NCI-H128 (cell line): ENCODE results near the gene KLK4.

Source experiments
- DNase-seq: peaks from one replicate; lab custom pipeline; 2025; ENCODE audit not compliant: unreplicated experiment; lab: John Stamatoyannopoulos, UW

KLK4 gene

GRCh38 chr19:50911206-50912101 is at the start of gene KLK4:
KLK4 (minus strand) TSS chr19:50911395; CDS start chr19:50910738, 657 bp downstream.
- no peak for DNase-seq

GRCh38 chr19:50959731-50960500 is 48.7 kb upstream of the KLK4 start:
- no peak for DNase-seq

- no peak for DNase-seq
Measured at GRCh38 chr19:50957587-50957986, 46.4 kb upstream of the KLK4 start.

- no peak for DNase-seq
Measured at GRCh38 chr19:50952910-50953309, 41.7 kb upstream of the KLK4 start, which contains the start of gene KLK5. KLK5 (minus strand) TSS chr19:50953038; CDS start chr19:50952657, 381 bp downstream.

GRCh38 chr19:50949861-50950260 is 38.7 kb upstream of the KLK4 start:
- no peak for DNase-seq

GRCh38 chr19:50947123-50947522 is 35.9 kb upstream of the KLK4 start:
- DNase-seq: no peak

- DNase-seq: no peak
Measured at GRCh38 chr19:50944795-50945194, 33.6 kb upstream of the KLK4 start.

- no peak for DNase-seq
Measured at GRCh38 chr19:50943074-50943828, 32.1 kb upstream of the KLK4 start.

- no peak for DNase-seq
Measured at GRCh38 chr19:50939596-50939995, 28.4 kb upstream of the KLK4 start.

- no peak for DNase-seq
Measured at GRCh38 chr19:50933640-50934039, 22.4 kb upstream of the KLK4 start.

- DNase-seq: no peak
Measured at GRCh38 chr19:50932690-50933083, 21.5 kb upstream of the KLK4 start.

- no peak for DNase-seq
Measured at GRCh38 chr19:50932018-50932689, 21.0 kb upstream of the KLK4 start.

- no peak for DNase-seq
Measured at GRCh38 chr19:50931023-50931422, 19.8 kb upstream of the KLK4 start.

GRCh38 chr19:50928831-50929230 is 17.6 kb upstream of the KLK4 start:
- no peak for DNase-seq

GRCh38 chr19:50926144-50926543 is 14.9 kb upstream of the KLK4 start:
- no peak for DNase-seq

GRCh38 chr19:50925734-50926133 is 14.5 kb upstream of the KLK4 start:
- DNase-seq: no peak

GRCh38 chr19:50924586-50924985 is 13.4 kb upstream of the KLK4 start:
- no peak for DNase-seq

GRCh38 chr19:50922317-50922853 is 11.2 kb upstream of the KLK4 start:
- peak; percentile 69 for DNase-seq

- DNase-seq: no peak
Measured at GRCh38 chr19:50921426-50922316, 10.5 kb upstream of the KLK4 start.
